Skin of body (tissue), 2 donors: Measurements from ENCODE around the gene SLF2. TPM values are rescaled to one million over a fixed set of nuclear protein-coding genes. Genes with fewer than 3 reads are reported as not detected.

ENCODE experiments used
- DNase-seq: peaks from one replicate; lab custom pipeline; 2025; lab: John Stamatoyannopoulos, UW
- total RNA-seq: library from RNA; depleted of rRNA; stranded (reverse); fragments of >200 nt; gene quantifications from one replicate; pipeline ENCODE4 v1.2.3, GENCODE V29; 2014

SLF2 gene
- total RNA-seq, 1 donor from 2014 or later, result 37.9 TPM

GRCh38 chr10:100998991-100999741, 86.4 kb downstream of the SLF2 start:
- DNase-seq, result peak; percentile 80

DNA sequence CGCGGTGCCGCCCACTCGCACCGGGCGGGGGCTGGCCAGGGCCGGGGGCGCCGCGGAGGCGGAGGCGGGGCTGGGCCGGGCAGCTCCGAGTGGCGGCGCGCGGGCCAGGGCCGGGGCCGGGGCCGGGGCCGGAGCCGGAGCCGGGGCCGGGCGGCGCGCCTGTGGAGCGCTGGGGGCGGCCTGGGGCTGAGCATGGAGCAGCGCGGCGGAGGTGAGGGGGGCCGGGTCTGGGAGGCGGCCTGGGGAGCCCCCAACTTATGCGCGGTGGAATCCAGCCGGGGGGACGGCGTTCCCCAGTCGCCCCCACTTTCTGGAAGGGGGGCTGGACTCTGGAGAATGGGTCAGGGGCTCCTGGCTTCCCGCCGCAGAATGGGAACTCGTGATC, 87.0 kb downstream of the SLF2 start, which contains the start of gene LZTS2:
Gene LZTS2 (plus strand): TSS at position 67 of the 385 bp plus-strand sequence. CDS start 2,731 bp downstream, outside the sequence.
- no peak for DNase-seq

DNA sequence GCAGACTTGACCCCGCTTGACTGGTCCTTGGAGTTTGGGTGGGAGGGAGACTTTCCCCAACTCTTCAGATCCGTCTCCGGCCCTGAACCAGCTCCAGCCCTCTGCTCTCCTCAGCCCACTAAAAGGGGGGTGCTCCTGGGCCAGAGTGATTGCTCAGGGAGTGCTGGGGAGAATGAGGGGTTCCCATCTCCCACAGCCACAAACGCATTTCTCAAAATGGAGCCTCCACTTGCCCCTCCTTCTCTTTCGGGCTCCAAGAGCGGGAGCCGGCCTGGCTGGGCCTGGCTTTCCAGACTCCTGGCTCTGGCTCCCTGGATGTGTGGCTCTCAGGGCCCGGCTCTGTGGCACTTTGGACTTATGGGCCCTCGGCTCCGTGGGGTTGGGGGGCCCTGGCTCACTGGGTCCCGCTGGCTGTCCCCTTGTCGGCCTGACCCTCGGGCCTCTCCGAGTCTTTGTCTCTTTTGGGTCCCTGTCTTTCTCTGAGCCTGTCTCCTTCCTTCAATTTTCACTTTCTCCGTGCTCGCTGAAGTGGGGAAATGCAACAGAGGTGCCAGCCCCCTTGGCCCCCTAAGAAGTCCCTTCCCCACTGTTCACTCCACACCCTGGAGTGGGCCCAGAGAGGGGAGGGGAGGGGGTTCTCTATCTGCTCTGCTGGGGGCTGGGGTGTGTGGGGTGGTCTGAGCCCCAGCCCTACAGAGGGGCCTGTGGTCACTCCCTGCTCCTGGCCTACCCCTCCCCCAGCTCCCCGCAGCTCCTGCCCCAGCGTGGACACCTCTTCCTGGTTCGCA, 87.6 kb downstream of the SLF2 start:
- DNase-seq, result no peak

- DNase-seq, result peak; percentile 86
Measured at GRCh38 chr10:101000915-101001658, 88.3 kb downstream of the SLF2 start.

DNA sequence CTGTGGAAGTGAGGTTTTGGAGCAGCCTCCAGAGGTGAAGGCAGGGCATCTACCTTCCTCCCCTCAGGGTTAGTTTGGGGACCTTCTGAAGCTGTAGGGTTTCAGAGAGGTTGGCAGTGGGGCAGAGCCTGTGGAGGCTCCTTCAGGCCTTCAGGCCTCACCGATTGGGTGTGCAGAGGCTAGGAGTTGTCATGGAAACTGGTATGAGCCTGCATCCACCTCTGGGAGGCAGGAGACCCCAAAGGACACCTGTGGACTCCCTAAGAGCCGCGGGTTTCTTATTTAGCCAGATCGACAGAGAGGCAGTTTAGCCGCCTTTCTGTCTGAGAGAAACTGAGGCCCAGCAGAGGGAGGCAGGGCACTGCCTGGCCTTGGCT, 88.9 kb downstream of the SLF2 start:
- DNase-seq, result no peak

GRCh38 chr10:101002456-101002855, 89.7 kb downstream of the SLF2 start:
- DNase-seq, result no peak

GRCh38 chr10:101003639-101004206, 91.0 kb downstream of the SLF2 start:
- DNase-seq, result no peak

DNA sequence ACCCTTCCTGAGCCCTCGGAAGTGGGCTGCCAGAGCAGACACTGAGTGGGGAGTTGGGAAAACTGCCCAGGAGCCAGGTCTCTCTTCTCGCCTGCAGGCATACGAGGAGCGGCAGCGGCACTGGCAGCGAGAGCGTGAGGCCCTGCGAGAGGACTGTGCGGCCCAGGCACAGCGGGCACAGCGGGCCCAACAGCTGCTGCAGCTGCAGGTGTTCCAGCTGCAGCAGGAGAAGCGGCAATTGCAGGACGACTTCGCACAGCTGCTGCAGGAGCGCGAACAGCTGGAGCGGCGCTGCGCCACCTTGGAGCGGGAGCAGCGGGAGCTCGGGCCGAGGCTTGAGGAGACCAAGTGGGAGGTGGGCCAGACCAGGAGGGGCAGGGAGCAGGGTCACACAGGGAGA, 92.6 kb downstream of the SLF2 start:
- DNase-seq, result no peak

DNA sequence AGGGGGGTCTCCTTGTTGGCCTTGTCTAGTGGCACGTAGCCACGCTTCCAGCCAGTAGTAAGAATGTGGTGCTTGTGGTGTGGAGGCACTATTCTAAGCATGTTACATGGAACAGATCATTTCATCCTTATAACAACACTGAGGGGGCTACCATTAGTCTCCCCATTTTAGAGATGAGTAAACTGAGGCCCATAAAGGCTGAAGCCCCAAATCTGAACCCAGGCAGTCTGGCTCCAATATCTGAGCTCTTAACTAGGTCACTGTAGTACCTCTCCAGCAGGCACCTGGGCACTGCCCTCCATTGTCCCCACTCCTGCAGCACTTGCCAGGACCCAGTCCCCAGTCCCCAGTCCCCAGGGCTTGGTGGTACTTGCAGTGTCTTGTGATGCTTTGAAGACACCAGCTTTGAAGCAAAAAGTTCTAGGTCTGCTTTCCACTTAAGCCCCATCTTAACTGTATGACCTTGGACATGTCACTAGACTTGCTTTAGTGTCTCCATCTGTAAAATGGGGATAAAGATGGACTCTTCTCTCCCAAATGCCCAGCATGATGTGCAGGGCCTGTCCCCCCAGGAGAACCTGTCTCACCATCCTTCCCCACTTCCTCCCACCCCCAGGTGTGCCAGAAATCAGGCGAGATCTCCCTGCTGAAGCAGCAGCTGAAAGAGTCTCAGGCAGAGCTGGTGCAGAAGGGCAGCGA, 93.3 kb downstream of the SLF2 start:
- DNase-seq, result no peak

GRCh38 chr10:101006593-101007098, 93.9 kb downstream of the SLF2 start:
- DNase-seq, result no peak

GRCh38 chr10:101007099-101007711, 94.4 kb downstream of the SLF2 start:
- no peak for DNase-seq

- DNase-seq, result no peak
Measured at GRCh38 chr10:101007915-101008822, 95.4 kb downstream of the SLF2 start.

- DNase-seq, result no peak
Measured at GRCh38 chr10:101008823-101009423, 96.2 kb downstream of the SLF2 start.

- no peak for DNase-seq
Measured at GRCh38 chr10:101010329-101010728, 97.6 kb downstream of the SLF2 start.

DNA sequence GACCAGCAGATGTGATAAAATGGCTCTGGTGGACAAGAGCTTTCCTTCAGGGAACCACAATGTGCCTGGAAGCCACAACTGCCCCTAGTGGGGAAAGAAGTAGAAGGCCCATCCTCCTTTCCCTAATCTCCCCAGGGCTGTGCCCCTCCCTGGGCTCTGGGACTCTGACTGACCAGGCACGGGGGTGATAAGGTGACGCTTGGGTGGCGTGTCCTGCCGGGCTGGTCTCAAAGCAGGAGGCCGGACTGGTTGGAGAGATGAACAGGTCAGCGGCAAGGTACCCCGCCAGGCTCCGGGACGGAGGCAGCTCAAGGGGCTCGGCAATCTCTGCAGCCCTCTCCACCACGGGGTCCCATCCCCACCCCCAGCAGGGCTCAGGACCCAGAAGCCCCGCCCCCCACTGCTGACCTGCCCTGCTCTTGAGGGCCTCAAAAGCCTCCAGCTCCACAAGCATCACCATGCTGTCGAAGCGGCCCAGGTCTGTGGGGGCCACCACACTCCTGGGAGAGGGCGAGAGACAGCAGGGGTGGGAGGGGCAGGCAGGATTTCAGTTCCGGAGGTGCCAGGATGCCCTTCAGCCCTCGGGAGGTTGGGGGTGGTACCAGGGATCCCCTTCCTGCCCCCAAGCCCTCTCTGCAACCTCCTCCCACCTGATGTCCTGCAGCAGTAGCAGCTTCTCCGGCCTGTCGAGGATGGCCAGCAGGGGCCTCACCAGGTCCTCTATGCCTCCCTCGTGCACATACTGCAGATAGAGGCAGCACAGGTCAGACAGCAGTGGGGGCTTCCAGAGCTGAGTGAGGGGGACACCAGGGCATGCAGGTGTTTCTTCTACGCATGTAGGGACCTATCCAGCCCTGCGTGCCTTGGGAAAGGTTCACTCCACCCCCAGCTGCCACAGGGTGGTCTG, 99.0 kb downstream of the SLF2 start:
- DNase-seq, result no peak

DNA sequence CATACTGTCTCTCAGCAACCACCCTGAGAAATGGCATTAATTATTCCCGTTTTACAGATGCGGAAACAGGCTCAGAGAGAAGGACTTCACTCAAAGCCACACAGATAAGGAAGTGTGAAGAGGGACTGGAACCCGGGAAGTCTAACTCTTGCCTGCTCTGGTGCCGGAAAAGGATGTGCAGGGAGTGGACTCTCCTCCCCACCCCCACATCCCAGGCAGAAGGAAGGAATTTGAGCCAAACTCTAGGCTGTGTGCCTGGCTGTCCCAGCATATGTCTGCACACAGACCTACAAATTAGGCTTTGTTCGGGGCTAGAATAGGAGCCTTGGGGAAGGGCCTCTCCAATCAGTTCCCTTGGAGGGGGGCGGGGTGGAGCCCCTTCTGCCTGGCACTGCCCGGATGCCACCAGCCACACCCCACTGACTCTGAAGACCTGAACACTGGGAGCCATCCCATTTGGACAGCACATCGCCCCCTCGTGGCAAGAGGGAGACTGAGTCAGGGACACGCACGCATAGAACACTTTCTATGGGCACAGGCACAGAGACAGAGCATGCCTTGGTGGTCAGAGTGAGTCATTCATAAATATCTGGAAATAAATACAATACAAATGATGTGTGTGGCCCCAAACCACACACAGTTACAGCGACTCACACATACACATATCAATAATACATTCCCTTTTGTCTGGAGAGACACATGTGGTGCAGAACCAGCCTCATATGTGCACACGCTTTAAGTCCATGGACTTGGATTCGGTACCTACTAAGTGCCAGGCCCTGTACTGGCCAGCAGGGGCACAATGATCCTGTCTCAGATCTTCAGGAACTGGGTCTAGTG, 100.0 kb downstream of the SLF2 start:
- DNase-seq, result peak; percentile 86

GRCh38 chr10:101013365-101013825, 100.6 kb downstream of the SLF2 start:
- no peak for DNase-seq
